ENCODE measurements around the gene SLCO4A1. TPM values are rescaled to one million over a fixed set of nuclear protein-coding genes. Genes with fewer than 3 reads are reported as not detected.

SLCO4A1 gene
- polyA plus RNA-seq, 1 donor (not counting 4 experiments of a cell fraction or from before 2014, with no cell fraction given): 1.8 TPM

- dilution Hi-C loops (cut with MboI; ENCODE audit: extremely low pct_ligation_motif_present, low sequenced_read_pairs): no loop called here
- no peak overlapping the region for H3K27ac ChIP-seq (ENCODE audit: control insufficient read depth, insufficient read depth, low read length)
- H3K9me1 ChIP-seq (ENCODE audit: control insufficient read depth, extremely low read depth, insufficient read depth, low read length): no peaks in the 10 kb centered on the region
- TF ChIP-seq, protein P1, sequence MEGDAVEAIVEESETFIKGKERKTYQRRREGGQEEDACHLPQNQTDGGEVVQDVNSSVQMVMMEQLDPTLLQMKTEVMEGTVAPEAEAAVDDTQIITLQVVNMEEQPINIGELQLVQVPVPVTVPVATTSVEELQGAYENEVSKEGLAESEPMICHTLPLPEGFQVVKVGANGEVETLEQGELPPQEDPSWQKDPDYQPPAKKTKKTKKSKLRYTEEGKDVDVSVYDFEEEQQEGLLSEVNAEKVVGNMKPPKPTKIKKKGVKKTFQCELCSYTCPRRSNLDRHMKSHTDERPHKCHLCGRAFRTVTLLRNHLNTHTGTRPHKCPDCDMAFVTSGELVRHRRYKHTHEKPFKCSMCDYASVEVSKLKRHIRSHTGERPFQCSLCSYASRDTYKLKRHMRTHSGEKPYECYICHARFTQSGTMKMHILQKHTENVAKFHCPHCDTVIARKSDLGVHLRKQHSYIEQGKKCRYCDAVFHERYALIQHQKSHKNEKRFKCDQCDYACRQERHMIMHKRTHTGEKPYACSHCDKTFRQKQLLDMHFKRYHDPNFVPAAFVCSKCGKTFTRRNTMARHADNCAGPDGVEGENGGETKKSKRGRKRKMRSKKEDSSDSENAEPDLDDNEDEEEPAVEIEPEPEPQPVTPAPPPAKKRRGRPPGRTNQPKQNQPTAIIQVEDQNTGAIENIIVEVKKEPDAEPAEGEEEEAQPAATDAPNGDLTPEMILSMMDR (optimal IDR thresholded peaks at IDR 0.05 in 1 of 3, IDR thresholded peaks at IDR 0.05 in 1 of 3, conservative IDR thresholded peaks at IDR 0.05 in 1 of 3; ENCODE audit: extremely low read depth in 1 of 3, insufficient read depth in 2 of 3, low read length in 3 of 3): no peak
- peaks cover 3% of the 10 kb centered on the region for H3K79me2 ChIP-seq (ENCODE audit: control insufficient read depth, insufficient read depth, low read length)
- H3K9ac ChIP-seq (ENCODE audit: control insufficient read depth, extremely low read depth, insufficient read depth, low read length): no peak overlapping the region
- no peaks in the 10 kb centered on the region for H4K20me1 ChIP-seq (ENCODE audit: control insufficient read depth, extremely low read depth, insufficient read depth, low read length)
- peak overlapping the region; percentile 56 for H3K4me2 ChIP-seq (ENCODE audit: control insufficient read depth, extremely low read depth, insufficient read depth, low read depth, low read length)
- FAIRE-seq: no peak
- no peak overlapping the region for H2AFZ ChIP-seq (ENCODE audit: control insufficient read depth, low read length)
- H3K27me3 ChIP-seq (ENCODE audit: control insufficient read depth, extremely low read depth, insufficient read depth, low read length): peaks cover 50% of the 10 kb centered on the region
- peaks cover 39% of the 10 kb centered on the region for H3K4me1 ChIP-seq (ENCODE audit: control insufficient read depth, extremely low read depth, insufficient read depth, low read length)
- DNase-seq (ENCODE audit: low read depth, low spot score): no peak
- no peaks in the 10 kb centered on the region for H3K36me3 ChIP-seq (ENCODE audit: control insufficient read depth in 2 of 2, extremely low read depth in 1 of 2, insufficient read depth in 2 of 2, low read length in 2 of 2)
- H3K4me3 ChIP-seq (ENCODE audit: control insufficient read depth in 2 of 3, extremely low read depth in 1 of 3, insufficient read depth in 2 of 3, low read depth in 1 of 3, low read length in 3 of 3): peak overlapping the region in 1 of 3 experiments; percentile 22
- no peaks in the 10 kb centered on the region for H3K9me3 ChIP-seq (ENCODE audit: control insufficient read depth, low read depth, low read length)
Measured at GRCh38 chr20:62709537-62709905, 67.2 kb downstream of the SLCO4A1 start.

DNA sequence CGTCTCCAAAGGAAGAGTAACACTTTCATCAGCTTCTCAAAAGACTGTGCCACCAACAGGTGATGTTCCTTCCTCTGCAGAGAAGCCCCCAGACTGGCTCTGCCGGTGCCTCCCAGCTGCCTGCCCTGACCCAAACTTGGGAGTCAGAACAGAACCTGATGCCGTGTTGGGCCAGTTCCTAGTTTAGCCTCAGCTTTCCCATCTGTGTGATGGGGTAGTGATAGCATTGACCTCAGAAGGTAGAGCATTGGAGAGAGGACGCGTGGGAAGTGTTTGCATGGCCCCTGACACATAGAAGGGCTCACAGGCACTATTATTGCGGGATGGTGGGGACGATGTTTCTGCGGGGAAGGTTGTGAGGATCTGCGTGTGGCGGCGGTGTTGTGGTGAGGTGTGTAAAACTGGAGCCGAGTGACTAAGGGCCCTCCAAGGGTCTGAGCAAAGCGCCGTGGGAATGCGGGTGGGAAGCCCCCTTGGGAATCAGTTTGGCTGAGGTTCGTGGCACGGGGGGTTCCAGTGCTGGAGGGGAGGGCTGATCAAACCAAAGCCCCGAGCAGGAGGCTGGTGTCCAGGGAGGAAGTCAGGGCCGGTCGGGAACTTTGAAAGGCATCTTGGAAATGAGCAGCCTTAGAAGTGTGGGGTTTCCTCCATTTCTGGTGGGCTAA lies 68.0 kb downstream of the SLCO4A1 start:
- Histone ChIP-seq H3K27ac (ENCODE audit: control insufficient read depth, insufficient read depth, low read length) (no peak overlapping the region), H3K79me2 (ENCODE audit: control insufficient read depth, insufficient read depth, low read length) (peaks cover 3% of the 10 kb centered on the region), H3K9me3 (ENCODE audit: control insufficient read depth, low read depth, low read length) (no peaks in the 10 kb centered on the region), H3K9me1 (ENCODE audit: control insufficient read depth, extremely low read depth, insufficient read depth, low read length) (no peaks in the 10 kb centered on the region), H3K36me3 (ENCODE audit: control insufficient read depth in 2 of 2, extremely low read depth in 1 of 2, insufficient read depth in 2 of 2, low read length in 2 of 2) (no peaks in the 10 kb centered on the region), H3K4me3 (ENCODE audit: control insufficient read depth in 2 of 3, extremely low read depth in 1 of 3, insufficient read depth in 2 of 3, low read depth in 1 of 3, low read length in 3 of 3) (peak overlapping the region in 2 of 3 experiments; percentile 13 to 22), H3K4me1 (ENCODE audit: control insufficient read depth, extremely low read depth, insufficient read depth, low read length) (peaks cover 31% of the 10 kb centered on the region), H3K9ac (ENCODE audit: control insufficient read depth, extremely low read depth, insufficient read depth, low read length) (no peak overlapping the region), H4K20me1 (ENCODE audit: control insufficient read depth, extremely low read depth, insufficient read depth, low read length) (no peaks in the 10 kb centered on the region), H3K4me2 (ENCODE audit: control insufficient read depth, extremely low read depth, insufficient read depth, low read depth, low read length) (peak overlapping the region; percentile 56), H3K27me3 (ENCODE audit: control insufficient read depth, extremely low read depth, insufficient read depth, low read length) (peaks cover 53% of the 10 kb centered on the region), H2AFZ (ENCODE audit: control insufficient read depth, low read length) (no peak overlapping the region)
- DNase-seq (ENCODE audit: low read depth, low spot score): no peak
- dilution Hi-C loops (cut with MboI; ENCODE audit: extremely low pct_ligation_motif_present, low sequenced_read_pairs): no loop called here
- no peak for TF ChIP-seq EZH2 (IDR thresholded peaks at IDR 0.05; ENCODE audit: low read length)
- TF ChIP-seq, protein P1 (optimal IDR thresholded peaks at IDR 0.05 in 1 of 3, IDR thresholded peaks at IDR 0.05 in 1 of 3, conservative IDR thresholded peaks at IDR 0.05 in 1 of 3; ENCODE audit: extremely low read depth in 1 of 3, insufficient read depth in 2 of 3, low read length in 3 of 3): no peak
- FAIRE-seq: no peak
